Neuron (in vitro differentiated cells): ENCODE results near the gene CASQ2.

Experiments
- H2AFZ ChIP-seq: one replicate; pipeline ENCODE4 v1.6.1; 2013; ENCODE audit warnings: low read depth, mild to moderate bottlenecking, inconsistent platforms, low read length, moderate library complexity
- H3K27me3 ChIP-seq: one replicate; pipeline ENCODE4 v1.6.1; 2013; ENCODE audit warnings: low read length; ENCODE audit not compliant: insufficient read depth
- H3K36me3 ChIP-seq: one replicate; pipeline ENCODE4 v1.6.1; 2013; ENCODE audit warnings: low read length; ENCODE audit not compliant: insufficient read depth
- H3K4me1 ChIP-seq: one replicate; pipeline ENCODE4 v1.6.1; 2013; ENCODE audit warnings: low read length; ENCODE audit not compliant: insufficient read depth
- H3K4me3 ChIP-seq: 2 replicates; pipeline ENCODE4 v1.5.1; 2013; ENCODE audit warnings: mild to moderate bottlenecking, low read length, moderate library complexity
- H3K9me3 ChIP-seq: one replicate; pipeline ENCODE4 v1.6.1; 2013; ENCODE audit warnings: low read length

Gene CASQ2

GRCh38 chr1:115718011-115718754, 50.3 kb downstream of the CASQ2 start:
- H3K27me3 ChIP-seq: peaks cover 2% of the 10 kb centered on the region
- no peak overlapping the region for H2AFZ ChIP-seq
- no peaks in the 10 kb centered on the region for H3K36me3 ChIP-seq
- no peaks in the 10 kb centered on the region for H3K4me1 ChIP-seq
- no peaks in the 10 kb centered on the region for H3K9me3 ChIP-seq
- H3K4me3 ChIP-seq: no peak overlapping the region

GRCh38 chr1:115717541-115717940, 51.0 kb downstream of the CASQ2 start:
- Histone ChIP-seq H3K36me3 (no peaks in the 10 kb centered on the region), H3K4me1 (no peaks in the 10 kb centered on the region), H3K4me3 (no peak overlapping the region), H3K9me3 (no peaks in the 10 kb centered on the region), H2AFZ (no peak overlapping the region), H3K27me3 (peaks cover 2% of the 10 kb centered on the region)

GRCh38 chr1:115714572-115715141, 53.9 kb downstream of the CASQ2 start:
- Histone ChIP-seq H3K4me3 (no peak overlapping the region), H3K9me3 (no peaks in the 10 kb centered on the region), H3K27me3 (peaks cover 2% of the 10 kb centered on the region), H3K4me1 (no peaks in the 10 kb centered on the region), H2AFZ (no peak overlapping the region), H3K36me3 (no peaks in the 10 kb centered on the region)

- no peaks in the 10 kb centered on the region for H3K9me3 ChIP-seq
- H3K36me3 ChIP-seq: no peaks in the 10 kb centered on the region
- H3K4me3 ChIP-seq: no peak overlapping the region
- H3K27me3 ChIP-seq: peaks cover 2% of the 10 kb centered on the region
- no peak overlapping the region for H2AFZ ChIP-seq
- no peaks in the 10 kb centered on the region for H3K4me1 ChIP-seq
These were observed 54.6 kb downstream of the CASQ2 start for GRCh38 chr1:115713906-115714305.

GRCh38 chr1:115712911-115713609, 55.5 kb downstream of the CASQ2 start:
- no peak overlapping the region for H2AFZ ChIP-seq
- H3K4me1 ChIP-seq: no peaks in the 10 kb centered on the region
- no peaks in the 10 kb centered on the region for H3K27me3 ChIP-seq
- H3K4me3 ChIP-seq: no peak overlapping the region
- no peaks in the 10 kb centered on the region for H3K36me3 ChIP-seq
- H3K9me3 ChIP-seq: no peaks in the 10 kb centered on the region

GRCh38 chr1:115710859-115711624, 57.5 kb downstream of the CASQ2 start:
- Histone ChIP-seq H2AFZ (no peak overlapping the region), H3K9me3 (no peaks in the 10 kb centered on the region), H3K27me3 (no peaks in the 10 kb centered on the region), H3K36me3 (no peaks in the 10 kb centered on the region), H3K4me1 (peaks cover 10% of the 10 kb centered on the region), H3K4me3 (no peak overlapping the region)

GRCh38 chr1:115706587-115707425, 61.7 kb downstream of the CASQ2 start:
- Histone ChIP-seq H2AFZ (no peak overlapping the region), H3K36me3 (no peaks in the 10 kb centered on the region), H3K9me3 (no peaks in the 10 kb centered on the region), H3K4me1 (peaks cover 17% of the 10 kb centered on the region), H3K27me3 (no peaks in the 10 kb centered on the region), H3K4me3 (no peak overlapping the region)

- H2AFZ ChIP-seq: no peak overlapping the region
- peaks cover 17% of the 10 kb centered on the region for H3K4me1 ChIP-seq
- no peaks in the 10 kb centered on the region for H3K27me3 ChIP-seq
- no peaks in the 10 kb centered on the region for H3K36me3 ChIP-seq
- H3K4me3 ChIP-seq: no peak overlapping the region
- H3K9me3 ChIP-seq: no peaks in the 10 kb centered on the region
These were observed 62.6 kb downstream of the CASQ2 start for GRCh38 chr1:115705963-115706362.

- H3K36me3 ChIP-seq: no peaks in the 10 kb centered on the region
- H3K4me1 ChIP-seq: peaks cover 17% of the 10 kb centered on the region
- H3K27me3 ChIP-seq: no peaks in the 10 kb centered on the region
- no peak overlapping the region for H3K4me3 ChIP-seq
- no peak overlapping the region for H2AFZ ChIP-seq
- no peaks in the 10 kb centered on the region for H3K9me3 ChIP-seq
These were observed 63.2 kb downstream of the CASQ2 start for GRCh38 chr1:115705085-115705951.

GRCh38 chr1:115702959-115703358, 65.6 kb downstream of the CASQ2 start:
- H2AFZ ChIP-seq: no peak overlapping the region
- peaks cover 17% of the 10 kb centered on the region for H3K4me1 ChIP-seq
- H3K9me3 ChIP-seq: no peaks in the 10 kb centered on the region
- H3K4me3 ChIP-seq: no peak overlapping the region
- no peaks in the 10 kb centered on the region for H3K27me3 ChIP-seq
- no peaks in the 10 kb centered on the region for H3K36me3 ChIP-seq

GRCh38 chr1:115701090-115701489, 67.4 kb downstream of the CASQ2 start:
- H3K4me1 ChIP-seq: peaks cover 7% of the 10 kb centered on the region

GRCh38 chr1:115697619-115698018, 70.9 kb downstream of the CASQ2 start:
- no peak overlapping the region for H3K4me3 ChIP-seq
- H2AFZ ChIP-seq: no peak overlapping the region
- H3K4me1 ChIP-seq: peaks cover 5% of the 10 kb centered on the region
- H3K36me3 ChIP-seq: no peaks in the 10 kb centered on the region
- H3K9me3 ChIP-seq: no peaks in the 10 kb centered on the region
- no peaks in the 10 kb centered on the region for H3K27me3 ChIP-seq

More at GRCh38 chr1:115701090-115701489, 67.4 kb downstream of the CASQ2 start:
- Histone ChIP-seq H3K9me3 (no peaks in the 10 kb centered on the region), H3K36me3 (no peaks in the 10 kb centered on the region), H3K4me3 (no peak overlapping the region), H3K27me3 (no peaks in the 10 kb centered on the region), H2AFZ (no peak overlapping the region)
